A549 (cell line): ENCODE data around the gene ERFE.

Source experiments
- CHD4 ChIP-seq: fragments of 200-600 bp; sonication (generic); IDR thresholded peaks from 2 replicates; pipeline ENCODE4 v1.6.1; 2016; ENCODE audit warnings: antibody characterized with exemption, mild to moderate bottlenecking, borderline replicate concordance
- TF ChIP-seq, protein P1 (sequence below): fragments of >200 bp; sonication (Bioruptor Twin); formaldehyde crosslinking; IDR thresholded peaks from 3 replicates; pipeline ENCODE4 v1.5.1; 2016

- TF ChIP-seq, protein P1, sequence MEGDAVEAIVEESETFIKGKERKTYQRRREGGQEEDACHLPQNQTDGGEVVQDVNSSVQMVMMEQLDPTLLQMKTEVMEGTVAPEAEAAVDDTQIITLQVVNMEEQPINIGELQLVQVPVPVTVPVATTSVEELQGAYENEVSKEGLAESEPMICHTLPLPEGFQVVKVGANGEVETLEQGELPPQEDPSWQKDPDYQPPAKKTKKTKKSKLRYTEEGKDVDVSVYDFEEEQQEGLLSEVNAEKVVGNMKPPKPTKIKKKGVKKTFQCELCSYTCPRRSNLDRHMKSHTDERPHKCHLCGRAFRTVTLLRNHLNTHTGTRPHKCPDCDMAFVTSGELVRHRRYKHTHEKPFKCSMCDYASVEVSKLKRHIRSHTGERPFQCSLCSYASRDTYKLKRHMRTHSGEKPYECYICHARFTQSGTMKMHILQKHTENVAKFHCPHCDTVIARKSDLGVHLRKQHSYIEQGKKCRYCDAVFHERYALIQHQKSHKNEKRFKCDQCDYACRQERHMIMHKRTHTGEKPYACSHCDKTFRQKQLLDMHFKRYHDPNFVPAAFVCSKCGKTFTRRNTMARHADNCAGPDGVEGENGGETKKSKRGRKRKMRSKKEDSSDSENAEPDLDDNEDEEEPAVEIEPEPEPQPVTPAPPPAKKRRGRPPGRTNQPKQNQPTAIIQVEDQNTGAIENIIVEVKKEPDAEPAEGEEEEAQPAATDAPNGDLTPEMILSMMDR = no peak
- TF ChIP-seq CHD4 = no peak
Measured at GRCh38 chr2:238137885-238138284, 20.9 kb upstream of the ERFE start.
